ENCODE data around the gene KRT24. TPM values are rescaled to one million over a fixed set of nuclear protein-coding genes. Genes with fewer than 3 reads are reported as not detected.

The KRT24 gene
- total RNA-seq, 1 donor from 2014 or later = not detected

GRCh38 chr17:40699853-40700252 lies 3.7 kb downstream of the KRT24 start:
- no peaks in the 10 kb centered on the region for H3K36me3 Mint-ChIP-seq (ENCODE audit: low read depth, unreplicated experiment)
- no peak overlapping the region for H3K27ac ChIP-seq (ENCODE audit: low read depth, low read length)
- TF ChIP-seq EZH2 (IDR thresholded peaks at IDR 0.05; ENCODE audit: insufficient read depth, low read length) = no peak
- TF ChIP-seq CTCF (IDR thresholded peaks at IDR 0.05; ENCODE audit: insufficient read depth, low read depth, low read length) = no peak
- no peaks in the 10 kb centered on the region for H3K79me2 ChIP-seq (ENCODE audit: insufficient read depth, low read length)
- H3K27me3 Mint-ChIP-seq (ENCODE audit: low read depth, unreplicated experiment) = peaks cover 14% of the 10 kb centered on the region
- peaks cover 23% of the 10 kb centered on the region for H3K27me3 ChIP-seq (ENCODE audit: insufficient read depth, low read length)
- no peaks in the 10 kb centered on the region for H3K36me3 ChIP-seq (ENCODE audit: insufficient read depth, low read length)
- no peak overlapping the region for H3K4me2 ChIP-seq (ENCODE audit: low read length)
- H3K27ac Mint-ChIP-seq (ENCODE audit: unreplicated experiment) = no peak overlapping the region
- no peaks in the 10 kb centered on the region for H3K4me1 ChIP-seq (ENCODE audit: insufficient read depth, low read length)
- H3K9me3 ChIP-seq (ENCODE audit: insufficient read depth, low read depth, low read length) = no peaks in the 10 kb centered on the region
- no peak for FAIRE-seq
- H3K4me3 Mint-ChIP-seq (ENCODE audit: unreplicated experiment) = no peak overlapping the region
- H3K4me3 ChIP-seq (ENCODE audit: insufficient read depth, low read depth, low read length) = no peak overlapping the region
- H2AFZ ChIP-seq (ENCODE audit: low read depth, low read length) = no peak overlapping the region
- no peak overlapping the region for H3K9ac ChIP-seq (ENCODE audit: low read length)
- no peak for DNase-seq (ENCODE audit: low read depth)
- H4K20me1 ChIP-seq (ENCODE audit: insufficient read depth, low read length) = no peaks in the 10 kb centered on the region
- H3K4me1 Mint-ChIP-seq (ENCODE audit: low read depth, unreplicated experiment) = no peaks in the 10 kb centered on the region
- H3K9me3 Mint-ChIP-seq (ENCODE audit: unreplicated experiment) = no peaks in the 10 kb centered on the region

GRCh38 chr17:40699371-40699770 lies 4.2 kb downstream of the KRT24 start:
- H3K27me3 Mint-ChIP-seq (ENCODE audit: low read depth, unreplicated experiment) = peaks cover 15% of the 10 kb centered on the region
- Histone ChIP-seq H3K9me3 (ENCODE audit: insufficient read depth, low read depth, low read length) (no peaks in the 10 kb centered on the region), H3K9ac (ENCODE audit: low read length) (no peak overlapping the region)

More at GRCh38 chr17:40699371-40699770, 4.2 kb downstream of the KRT24 start:
- Histone ChIP-seq H3K27me3 (ENCODE audit: insufficient read depth, low read length) (peaks cover 23% of the 10 kb centered on the region), H3K4me1 (ENCODE audit: insufficient read depth, low read length) (no peaks in the 10 kb centered on the region), H3K36me3 (ENCODE audit: insufficient read depth, low read length) (no peaks in the 10 kb centered on the region), H3K4me3 (ENCODE audit: insufficient read depth, low read depth, low read length) (no peak overlapping the region), H2AFZ (ENCODE audit: low read depth, low read length) (no peak overlapping the region), H3K79me2 (ENCODE audit: insufficient read depth, low read length) (no peaks in the 10 kb centered on the region), H3K4me2 (ENCODE audit: low read length) (no peak overlapping the region), H4K20me1 (ENCODE audit: insufficient read depth, low read length) (no peaks in the 10 kb centered on the region), H3K27ac (ENCODE audit: low read depth, low read length) (no peak overlapping the region)
- DNase-seq (ENCODE audit: low read depth) = no peak
- Mint-ChIP-seq H3K27ac (ENCODE audit: unreplicated experiment) (no peak overlapping the region), H3K4me3 (ENCODE audit: unreplicated experiment) (no peak overlapping the region), H3K9me3 (ENCODE audit: unreplicated experiment) (no peaks in the 10 kb centered on the region), H3K4me1 (ENCODE audit: low read depth, unreplicated experiment) (no peaks in the 10 kb centered on the region), H3K36me3 (ENCODE audit: low read depth, unreplicated experiment) (no peaks in the 10 kb centered on the region)
- no peak for TF ChIP-seq EZH2 (IDR thresholded peaks at IDR 0.05; ENCODE audit: insufficient read depth, low read length)
- TF ChIP-seq CTCF (IDR thresholded peaks at IDR 0.05; ENCODE audit: insufficient read depth, low read depth, low read length) = no peak
- FAIRE-seq = no peak

All from astrocyte (in vitro differentiated cells and primary cell).